ENCODE data around the gene SMU1.

The SMU1 gene

DNA sequence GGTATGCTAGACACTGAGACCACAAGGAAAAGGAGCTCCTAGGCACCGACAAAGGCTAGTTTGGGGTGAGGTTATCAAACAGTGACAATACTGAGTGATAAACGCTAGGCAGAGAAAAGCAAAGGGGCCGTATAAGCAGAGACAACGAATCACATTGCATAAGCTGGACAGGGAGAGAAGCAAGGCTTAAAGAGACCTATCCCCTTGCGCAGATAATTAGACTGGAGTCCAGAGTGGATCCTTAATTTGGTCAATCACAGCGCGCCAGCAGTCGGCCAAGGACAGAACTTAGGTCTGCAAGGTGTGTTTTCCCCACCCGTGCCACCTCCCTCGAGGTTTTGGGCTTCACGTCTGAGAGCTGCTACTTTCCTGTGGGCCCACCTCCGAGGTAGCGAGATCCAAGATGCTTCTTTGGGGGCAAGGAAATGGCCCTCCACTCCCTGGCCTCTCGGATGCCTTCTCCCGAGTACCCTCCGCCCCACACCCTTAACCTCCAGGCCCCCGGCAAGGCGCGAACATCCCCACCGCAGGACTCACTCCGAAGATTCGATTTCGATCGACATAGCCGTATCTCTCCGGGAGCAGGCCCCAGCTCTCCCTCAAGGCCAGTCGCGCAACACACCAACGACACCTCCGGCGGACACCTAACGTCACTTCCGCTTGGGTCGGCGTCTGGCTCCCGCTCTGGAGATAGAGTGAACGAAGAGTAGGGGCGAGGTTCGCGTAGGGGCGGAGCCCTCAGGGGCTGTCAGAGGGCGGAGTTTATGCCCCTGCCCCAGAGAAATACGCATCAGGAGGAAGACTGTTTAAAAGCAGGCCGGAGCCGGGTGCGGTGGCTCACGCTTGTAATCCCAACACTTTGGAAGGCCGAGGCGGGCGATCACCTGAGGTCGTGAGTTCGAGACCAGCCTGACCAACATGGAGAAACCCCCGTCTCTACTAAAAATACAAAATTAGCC lies at the start of gene SMU1:
Gene SMU1, minus strand, starts transcription at position 629 of the 959 bp plus-strand sequence. Its CDS starts 66 bp downstream, at position 563.
- DNase-seq: peak; percentile 98

DNA sequence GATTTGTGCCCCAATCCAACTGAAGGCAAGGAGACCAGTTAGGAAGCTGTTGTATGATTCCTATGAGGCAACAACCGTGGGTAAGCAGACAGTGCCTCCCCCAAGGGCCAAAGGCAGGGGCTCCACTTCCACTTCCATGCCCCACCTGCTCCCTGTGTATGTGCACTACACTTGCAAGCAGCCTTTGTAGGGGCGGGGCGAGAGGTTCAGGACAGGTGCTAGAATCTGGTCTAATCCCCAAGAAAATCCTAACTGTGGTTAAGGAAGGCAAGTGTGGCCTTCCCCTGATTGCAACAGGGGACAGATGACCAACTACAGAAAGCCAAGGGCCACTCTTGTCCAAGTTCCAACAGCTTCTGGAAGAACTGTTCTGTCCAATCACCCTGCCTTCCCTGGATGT lies 49.0 kb upstream of the SMU1 start:
- DNase-seq: no peak

DNA sequence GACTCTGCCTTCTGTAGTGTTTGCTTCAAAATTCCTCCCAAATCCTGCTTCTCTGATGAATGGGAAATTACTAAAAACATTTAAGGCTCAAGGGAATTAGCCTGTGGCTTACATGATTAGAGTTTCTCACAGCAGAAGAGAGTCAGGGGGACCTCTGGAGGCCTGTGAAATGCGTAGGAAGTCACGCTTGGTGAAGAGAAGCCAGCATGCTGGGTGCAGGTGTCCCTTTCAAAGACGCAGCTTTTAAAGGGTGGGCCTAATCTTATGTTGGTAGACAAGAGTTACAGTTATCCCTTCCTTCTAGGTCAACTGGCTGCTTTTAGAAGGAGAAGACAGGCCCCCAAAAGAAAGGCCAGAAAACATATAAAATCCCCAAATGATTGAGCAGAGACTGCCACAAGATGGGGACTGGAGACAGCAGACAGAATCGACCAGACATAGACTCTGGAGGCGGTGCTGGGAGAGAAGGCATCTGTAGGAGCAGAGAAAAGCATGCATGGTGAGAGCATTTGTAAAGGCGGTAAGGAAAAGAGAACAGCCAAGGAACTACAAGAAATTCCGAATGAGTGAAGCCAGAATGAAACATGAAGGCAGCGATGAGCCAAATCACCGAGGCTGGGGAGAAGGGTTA lies 48.4 kb upstream of the SMU1 start:
- no peak for DNase-seq

DNA sequence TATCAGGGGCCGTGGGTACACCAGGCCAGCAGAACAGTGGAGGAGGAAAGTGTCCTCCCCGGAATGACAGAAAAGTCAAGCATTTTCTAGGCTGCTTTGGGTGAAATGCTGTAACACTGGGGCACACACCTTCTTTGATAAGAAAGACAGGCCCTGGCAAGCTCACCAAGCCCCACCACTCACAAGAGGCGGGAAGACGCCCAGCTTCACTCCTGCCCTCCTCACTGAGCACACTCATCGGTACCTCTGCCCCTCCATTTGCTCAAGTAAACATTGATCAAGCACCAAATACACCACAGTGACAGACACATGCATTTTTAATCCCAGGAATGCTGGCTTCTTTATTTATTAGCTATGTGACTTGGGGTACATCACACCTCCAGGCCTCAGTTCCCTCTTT lies 47.6 kb upstream of the SMU1 start:
- DNase-seq: no peak

DNA sequence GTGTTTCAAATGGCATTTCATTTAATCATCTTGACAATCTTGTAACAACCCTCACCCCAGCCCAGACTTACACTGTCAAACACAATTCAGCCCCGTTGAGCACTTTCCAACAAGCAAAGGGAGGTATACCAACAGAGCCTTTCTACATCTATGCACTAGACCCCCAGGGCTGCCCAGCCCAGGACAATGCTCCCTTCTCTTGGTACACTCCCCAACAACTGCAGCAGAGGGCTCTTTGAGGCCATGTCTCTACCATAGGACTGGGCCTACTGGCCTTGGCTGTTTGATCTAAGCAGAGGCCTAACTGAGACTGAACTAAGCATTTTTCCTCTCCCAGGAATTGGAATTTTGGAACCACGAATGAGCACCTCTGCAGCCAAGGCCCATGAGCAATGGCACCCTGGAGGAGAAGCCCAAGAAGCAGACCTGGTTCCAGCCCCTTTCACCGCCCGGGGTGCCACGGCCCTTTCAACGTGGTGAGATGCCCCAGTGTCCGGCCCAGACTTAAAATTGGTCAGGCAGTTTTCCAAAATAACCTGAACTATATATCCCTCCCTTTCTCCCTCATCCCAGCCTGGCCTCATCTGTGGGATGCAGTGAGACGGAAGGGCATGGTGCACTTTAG lies 47.0 kb upstream of the SMU1 start:
- no peak for DNase-seq

DNA sequence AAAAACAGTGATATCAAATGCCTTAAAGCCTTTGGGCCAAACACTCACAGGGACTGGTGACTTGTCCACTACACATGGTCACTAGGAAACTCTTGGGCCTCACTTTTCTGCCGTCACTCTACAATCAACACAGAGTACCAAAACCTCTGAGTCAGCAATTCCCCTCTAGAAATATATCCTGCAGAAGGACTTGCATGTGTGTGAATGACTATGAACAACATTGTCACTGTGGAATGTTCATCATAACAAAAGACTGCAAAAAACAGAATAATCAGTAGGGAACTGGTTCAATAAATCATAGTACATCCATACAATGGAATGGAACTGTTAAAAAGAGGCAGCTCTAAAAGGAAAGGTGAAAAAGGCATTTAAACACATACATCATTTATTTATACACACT lies 44.1 kb upstream of the SMU1 start:
- DNase-seq: no peak

DNA sequence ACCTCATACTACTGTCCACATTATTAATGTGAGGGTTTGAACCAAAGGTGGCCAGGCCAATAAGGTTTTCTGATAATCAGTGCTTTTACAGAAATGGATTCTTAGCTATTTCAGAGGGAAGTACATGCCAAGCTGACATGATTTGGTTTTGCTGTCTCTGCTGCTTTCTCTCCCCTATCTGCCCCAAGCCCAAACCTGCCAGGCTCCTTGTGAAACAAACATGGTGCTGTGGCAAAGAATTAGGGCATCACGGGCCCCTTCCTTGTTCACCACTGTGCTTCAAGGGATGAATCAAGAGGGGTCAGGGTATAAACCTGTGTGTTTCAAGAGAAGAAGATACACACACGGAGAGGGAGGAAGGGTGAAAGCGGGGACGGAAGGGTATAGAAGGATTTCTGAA lies 41.3 kb upstream of the SMU1 start:
- no peak for DNase-seq

DNA sequence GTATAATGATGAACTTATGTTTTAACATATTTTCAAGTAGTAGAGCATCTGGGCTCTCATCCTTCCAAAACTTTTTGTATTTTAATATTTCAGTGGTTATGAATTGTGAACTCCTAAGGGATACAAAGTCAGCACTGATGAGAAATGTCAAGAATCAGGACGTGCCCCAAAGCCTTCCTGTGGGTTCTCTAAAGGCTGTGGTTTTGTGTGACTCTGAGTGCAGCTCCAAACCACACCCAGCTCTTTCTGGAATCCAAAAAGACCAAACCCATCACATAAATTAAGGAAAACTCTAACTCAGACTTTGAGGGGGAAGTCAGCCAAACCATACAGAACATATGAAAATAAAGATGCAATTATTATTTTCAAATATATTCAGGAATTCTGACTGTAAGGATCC lies 40.8 kb upstream of the SMU1 start:
- DNase-seq: peak; percentile 41

DNA sequence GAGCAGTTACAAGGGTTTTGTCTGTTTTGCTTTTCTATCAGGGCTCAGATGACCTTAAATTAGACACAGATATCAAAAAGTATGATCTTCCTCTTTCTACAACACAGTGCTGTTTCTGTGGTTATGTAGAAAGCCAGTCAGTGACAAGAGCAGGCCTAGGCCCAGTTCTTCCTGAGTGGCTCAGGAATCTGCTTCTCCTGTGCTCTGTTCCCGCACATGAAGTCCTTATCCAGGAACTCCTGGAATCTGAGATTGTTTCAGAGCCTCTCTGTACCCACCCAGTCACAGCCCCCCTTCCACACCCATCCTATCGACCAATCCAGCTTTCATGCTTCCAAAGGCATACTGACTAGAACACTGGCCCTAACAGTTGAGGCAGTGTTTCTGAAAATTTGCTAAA lies 40.4 kb upstream of the SMU1 start:
- no peak for DNase-seq

DNA sequence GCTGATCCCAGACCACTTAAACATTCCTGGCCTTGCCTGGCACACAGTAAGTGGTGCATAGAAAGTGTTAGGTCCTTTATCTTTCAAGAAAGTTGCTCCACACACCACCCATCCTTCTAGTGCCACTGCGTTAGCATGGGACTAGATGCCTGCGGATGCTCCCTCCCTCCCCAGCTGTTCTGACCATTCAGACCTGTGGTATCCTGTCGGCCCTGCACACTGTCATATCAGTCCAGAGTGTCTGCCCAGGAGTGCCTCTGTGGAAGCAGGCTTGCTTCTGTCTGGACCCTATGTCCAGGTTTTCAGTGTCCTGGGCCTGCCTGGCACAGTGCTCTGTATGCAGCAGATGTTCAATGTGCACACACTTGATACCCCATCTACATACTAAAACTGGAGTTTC lies 38.3 kb upstream of the SMU1 start:
- no peak for DNase-seq

DNA sequence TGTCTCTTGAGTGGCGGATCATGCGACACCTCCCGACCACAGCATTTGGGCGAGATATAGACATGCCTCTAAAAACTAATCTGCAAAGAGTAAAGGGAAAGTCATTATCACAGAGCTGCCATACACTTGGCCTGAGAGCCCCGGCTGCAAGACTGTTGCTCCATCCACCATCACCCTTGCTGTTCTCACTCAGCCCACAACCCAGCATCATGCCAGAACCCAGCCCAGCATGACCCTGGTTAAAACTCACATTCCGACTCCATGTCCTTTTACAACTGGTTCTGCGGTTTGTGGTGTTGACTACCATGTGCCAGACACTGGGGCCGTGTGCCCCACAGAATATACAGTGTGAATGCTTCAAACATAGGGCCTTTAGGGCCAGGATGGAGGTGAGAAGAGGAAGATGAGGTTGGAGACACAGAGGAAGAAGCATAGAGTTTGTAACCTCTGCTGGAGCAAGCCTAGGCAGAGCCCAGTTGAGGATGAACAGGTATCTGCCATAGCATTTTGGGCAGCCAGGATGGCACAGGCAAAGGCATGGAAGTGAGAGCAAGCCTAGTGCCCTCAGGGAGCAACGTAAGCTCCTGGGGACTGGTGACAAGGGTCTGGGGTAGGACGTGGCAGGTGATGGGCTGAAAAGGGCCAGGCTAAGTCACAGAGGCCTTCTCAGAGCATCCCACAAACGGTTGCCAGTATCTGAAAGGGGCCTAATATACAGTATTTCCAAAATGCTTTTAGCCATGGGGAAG lies 37.5 kb upstream of the SMU1 start:
- DNase-seq: no peak

DNA sequence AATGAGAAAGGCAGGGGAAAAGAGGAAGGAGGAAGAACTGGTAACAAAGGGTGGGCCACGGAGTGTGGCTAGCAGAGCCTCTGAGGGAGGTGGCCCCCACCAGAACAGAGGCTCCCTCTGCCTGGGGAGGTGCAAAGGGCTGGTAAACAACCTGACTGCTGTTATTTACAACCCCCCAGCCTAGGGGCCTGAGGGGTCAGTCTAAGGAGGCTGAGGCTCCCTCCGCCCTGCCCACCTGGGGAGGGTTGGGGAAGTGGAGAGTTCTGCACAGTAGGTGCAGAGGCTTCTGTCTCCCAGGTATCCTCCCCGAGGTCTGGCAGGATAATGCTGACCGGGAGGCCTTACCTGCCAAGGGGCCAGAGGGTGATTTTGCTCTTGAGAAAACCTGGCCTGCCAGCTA lies 35.6 kb upstream of the SMU1 start:
- no peak for DNase-seq

DNA sequence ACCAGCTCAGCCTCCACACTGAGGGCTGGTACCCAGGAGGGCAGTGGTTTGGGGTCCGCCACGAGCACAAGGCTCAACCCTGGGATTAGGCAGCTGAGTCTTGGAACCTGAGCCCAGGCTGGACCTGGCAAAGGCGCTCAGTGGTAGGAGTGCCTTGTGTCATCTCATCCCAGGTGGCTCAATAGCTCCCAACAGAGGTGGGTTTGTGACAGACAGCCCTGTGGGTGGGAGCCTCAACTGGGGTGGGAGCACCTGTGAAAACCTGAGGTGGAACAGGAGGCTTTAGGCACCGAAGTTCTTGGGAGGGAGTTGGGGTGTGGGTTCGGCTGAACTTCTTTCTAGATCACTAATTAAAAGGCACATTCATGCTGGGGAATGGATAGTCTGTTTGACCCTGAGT lies 35.2 kb upstream of the SMU1 start:
- no peak for DNase-seq

DNA sequence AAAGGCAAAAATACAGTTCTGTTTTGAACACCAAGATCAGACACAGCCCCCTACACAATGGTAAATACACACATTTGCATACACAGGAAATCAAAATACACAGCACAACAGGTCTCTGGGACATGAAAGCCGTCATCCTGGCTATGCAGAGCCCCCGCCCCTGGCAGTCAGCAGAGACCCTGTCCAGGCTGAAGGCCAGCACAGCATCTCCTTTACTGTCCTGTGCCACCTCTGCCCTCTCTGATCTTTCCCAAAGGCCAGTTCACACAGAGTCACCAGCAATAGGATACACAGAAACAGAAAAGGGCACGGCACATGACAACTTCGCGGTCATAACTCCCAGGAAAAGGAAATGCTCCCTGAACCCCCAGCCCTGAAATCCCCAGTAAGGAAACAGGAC lies 34.2 kb upstream of the SMU1 start:
- DNase-seq: no peak

DNA sequence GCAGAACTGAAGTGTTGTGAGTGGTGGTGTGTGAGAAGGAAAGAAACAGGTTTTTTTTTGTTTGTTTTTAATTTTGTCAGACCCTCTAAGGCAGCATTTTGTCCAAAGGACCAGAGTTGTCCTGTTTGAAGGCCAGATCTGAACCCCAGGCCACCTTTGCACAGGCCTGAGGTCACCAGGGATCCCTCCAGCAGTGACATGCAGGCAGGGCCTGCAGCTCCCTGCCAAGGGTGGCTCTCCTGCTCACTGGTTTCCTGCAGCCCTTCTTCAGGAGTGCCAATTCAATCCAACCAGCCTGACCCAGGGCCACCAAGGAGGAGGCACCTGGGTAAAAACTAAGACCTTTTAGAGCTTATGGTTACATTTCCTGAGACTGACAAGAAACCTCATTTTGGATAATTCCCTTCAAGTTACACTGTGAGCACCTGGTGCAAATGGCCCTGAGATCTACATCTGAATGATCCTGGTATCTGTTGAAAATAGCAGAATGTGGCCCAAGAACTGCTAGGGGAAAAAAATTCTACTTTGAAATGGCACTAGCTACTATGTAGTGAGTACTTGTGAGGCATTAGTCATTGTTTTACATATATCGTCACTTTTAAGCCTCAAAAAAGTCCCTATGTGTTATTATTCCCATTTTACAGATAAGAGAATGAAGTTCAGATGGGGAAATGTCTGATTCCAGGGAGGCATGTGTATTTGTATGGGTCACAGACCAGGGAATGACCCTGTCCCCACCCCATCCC lies 33.5 kb upstream of the SMU1 start:
- no peak for DNase-seq

DNA sequence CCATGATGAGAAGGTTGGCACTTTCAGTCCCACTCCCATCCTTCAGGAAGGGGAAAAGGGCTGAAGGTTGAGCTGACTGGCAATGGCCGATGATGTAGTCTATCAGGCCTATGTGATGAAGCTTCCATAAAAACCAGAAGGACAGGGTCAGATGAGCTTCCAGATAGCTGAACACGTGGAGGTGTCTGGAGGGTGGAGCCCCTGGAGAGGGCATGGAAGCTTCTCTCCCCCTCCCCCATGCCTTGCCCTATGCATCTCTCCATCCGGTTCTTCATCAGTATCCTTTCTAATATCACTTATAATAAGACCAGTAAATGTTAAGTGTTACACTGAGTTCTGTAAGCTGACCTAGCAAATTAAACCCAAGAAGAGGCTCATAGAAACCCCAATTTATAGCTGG lies 32.6 kb upstream of the SMU1 start:
- DNase-seq: no peak

DNA sequence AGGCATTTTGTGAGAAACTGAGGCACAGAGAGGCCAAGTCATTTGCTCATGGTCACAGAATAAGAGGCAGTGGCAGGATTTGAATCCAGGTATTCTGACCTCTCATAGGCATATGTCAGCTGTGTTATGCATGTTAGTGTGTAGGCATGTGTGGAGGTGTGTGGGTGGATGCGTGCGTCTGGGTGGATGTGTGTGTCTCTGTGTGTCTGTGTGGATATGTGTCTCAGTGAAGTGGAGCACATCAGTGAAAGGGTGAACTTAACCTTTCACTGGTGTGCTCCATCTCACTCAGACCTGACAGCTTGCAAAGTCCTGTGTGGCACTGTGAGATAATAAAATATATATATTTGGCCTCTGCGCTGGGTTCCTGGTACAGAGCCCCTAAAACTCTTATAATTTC lies 32.0 kb upstream of the SMU1 start:
- no peak for DNase-seq

DNA sequence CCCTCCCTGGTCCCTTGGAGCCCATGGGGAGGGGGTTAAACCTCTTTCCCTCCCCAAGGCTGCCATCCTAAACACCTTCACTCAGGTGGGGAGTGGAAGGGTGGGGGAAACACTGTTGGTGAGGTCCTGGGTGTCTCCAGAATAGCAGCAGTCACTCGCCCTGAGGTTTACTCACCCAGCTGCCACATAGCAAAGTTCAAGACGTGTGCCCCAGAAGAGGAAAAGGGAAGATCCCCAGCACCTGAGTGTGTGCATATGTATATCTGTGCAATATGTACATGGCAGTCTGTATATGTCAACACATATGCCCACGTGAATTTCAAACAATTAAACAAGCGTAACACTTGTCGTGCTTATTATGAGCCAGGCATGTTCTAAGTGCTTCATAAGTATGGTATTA lies 31.3 kb upstream of the SMU1 start:
- DNase-seq: no peak

DNA sequence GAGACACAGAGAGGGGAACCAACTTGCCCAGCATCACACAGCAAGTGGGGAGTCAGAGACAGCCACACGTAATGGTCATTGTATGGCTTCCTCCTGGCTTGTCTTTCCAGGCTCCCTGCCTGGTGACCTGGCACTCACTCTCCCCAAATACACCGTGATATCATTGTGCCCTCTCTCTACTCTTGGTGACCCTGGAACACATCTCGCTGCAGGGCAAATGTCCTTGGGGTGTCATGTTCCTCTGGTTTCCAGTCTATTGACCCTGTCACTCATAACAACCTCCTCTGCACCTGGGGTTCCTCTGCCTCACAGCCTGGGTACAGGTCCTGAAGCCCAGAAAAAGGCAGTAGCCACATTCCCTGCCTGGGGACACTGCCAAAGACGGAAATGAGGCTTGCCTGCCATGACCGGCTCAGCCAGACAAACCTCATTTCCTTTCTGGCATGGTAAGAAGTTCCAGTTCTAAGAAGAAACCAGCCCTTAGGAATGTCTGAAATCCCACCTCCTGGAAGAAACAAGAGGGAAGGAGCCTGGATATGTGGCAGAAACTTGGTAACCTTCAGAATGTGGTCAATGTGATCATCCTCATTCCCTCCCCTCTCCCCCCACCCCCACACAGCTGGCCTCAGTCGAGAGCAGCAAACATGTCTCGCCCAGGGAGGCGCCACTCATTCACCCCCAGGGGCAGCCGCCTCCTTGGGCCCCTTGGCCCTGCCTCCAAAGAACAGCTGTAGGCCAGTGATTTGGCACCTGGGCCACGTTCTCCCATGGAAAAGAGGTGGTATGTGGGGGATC lies 30.6 kb upstream of the SMU1 start:
- no peak for DNase-seq

DNA sequence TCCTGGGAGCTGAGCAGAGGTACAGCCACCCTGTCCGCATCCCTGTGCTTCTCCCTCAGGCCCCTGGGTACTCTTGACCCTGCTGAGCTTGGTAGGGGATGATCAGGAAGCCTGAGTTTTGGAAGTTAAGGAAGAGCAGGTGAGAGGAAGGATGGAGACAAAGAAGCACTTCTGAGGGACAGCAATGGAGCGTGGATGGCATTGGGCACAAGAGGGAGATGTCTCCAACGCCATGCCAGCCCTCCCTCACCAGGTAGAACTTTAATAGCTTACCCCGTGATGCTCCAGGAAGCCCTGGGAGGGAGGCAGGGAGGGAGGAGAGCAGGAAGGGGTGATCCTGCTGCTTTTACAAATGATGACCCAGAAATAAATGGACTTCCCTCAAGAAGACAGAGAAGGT lies 29.9 kb upstream of the SMU1 start:
- no peak for DNase-seq

DNA sequence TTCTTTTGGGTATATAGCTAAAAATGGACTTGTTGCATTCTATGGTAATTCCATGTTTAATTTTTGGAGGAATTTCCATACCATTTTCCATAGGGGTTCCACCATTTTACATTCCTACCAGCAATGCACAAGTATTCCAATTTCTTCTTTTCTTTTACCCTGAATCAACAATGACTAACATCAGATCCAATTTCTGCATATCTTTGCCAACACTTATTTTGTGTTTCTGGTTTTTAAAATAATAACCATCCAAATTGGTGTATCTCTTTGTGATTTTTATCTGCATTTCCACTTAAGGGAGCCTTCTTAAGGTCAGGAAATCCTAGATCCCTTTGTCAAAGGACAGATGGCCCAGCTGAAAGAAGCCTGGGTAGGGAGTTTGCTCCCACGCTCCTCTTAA lies 29.5 kb upstream of the SMU1 start:
- DNase-seq: no peak

DNA sequence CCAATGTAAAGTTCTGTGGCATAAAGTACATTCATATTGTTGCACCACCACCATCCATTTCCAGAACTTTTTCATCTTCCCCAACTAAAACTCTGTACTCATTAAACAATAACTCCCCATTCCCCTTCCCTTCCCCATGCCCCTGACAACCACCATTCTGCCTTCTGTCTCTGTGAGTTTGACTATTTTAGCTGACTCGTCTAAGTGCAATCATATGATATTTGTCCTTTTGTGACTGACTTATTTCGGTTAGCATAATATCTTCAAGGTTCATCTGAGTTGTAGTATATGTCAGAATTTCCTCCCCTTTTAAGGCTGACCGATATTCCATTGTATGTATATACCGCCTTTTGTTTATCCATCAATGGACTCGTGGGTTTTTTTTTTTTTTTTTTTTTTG lies 29.0 kb upstream of the SMU1 start:
- DNase-seq: no peak

All from activated CD4-positive, alpha-beta T cell treated with anti-CD3 and anti-CD28 coated beads, Interleukin-10, Interleukin-2, amounts not matched to agents 100 ng/mL and 50 ng/mL, durations not matched to agents 16 hours and 8 hours (primary cell).